ENCODE data around the gene CNMD.

- TF ChIP-seq CTCF (IDR thresholded peaks at IDR 0.05; ENCODE audit: poor library complexity, severe bottlenecking): no peak
- no peak for TF ChIP-seq EP300 (conservative IDR thresholded peaks at IDR 0.05; ENCODE audit: poor library complexity, severe bottlenecking)
- TF ChIP-seq EZH2 (IDR thresholded peaks at IDR 0.05; ENCODE audit: borderline replicate concordance, insufficient read depth, low read length, poor library complexity, severe bottlenecking): no peak
- no peak for TF ChIP-seq RAD21 (conservative IDR thresholded peaks at IDR 0.05)
- TF ChIP-seq, protein P1, sequence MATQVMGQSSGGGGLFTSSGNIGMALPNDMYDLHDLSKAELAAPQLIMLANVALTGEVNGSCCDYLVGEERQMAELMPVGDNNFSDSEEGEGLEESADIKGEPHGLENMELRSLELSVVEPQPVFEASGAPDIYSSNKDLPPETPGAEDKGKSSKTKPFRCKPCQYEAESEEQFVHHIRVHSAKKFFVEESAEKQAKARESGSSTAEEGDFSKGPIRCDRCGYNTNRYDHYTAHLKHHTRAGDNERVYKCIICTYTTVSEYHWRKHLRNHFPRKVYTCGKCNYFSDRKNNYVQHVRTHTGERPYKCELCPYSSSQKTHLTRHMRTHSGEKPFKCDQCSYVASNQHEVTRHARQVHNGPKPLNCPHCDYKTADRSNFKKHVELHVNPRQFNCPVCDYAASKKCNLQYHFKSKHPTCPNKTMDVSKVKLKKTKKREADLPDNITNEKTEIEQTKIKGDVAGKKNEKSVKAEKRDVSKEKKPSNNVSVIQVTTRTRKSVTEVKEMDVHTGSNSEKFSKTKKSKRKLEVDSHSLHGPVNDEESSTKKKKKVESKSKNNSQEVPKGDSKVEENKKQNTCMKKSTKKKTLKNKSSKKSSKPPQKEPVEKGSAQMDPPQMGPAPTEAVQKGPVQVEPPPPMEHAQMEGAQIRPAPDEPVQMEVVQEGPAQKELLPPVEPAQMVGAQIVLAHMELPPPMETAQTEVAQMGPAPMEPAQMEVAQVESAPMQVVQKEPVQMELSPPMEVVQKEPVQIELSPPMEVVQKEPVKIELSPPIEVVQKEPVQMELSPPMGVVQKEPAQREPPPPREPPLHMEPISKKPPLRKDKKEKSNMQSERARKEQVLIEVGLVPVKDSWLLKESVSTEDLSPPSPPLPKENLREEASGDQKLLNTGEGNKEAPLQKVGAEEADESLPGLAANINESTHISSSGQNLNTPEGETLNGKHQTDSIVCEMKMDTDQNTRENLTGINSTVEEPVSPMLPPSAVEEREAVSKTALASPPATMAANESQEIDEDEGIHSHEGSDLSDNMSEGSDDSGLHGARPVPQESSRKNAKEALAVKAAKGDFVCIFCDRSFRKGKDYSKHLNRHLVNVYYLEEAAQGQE (IDR thresholded peaks at IDR 0.05; ENCODE audit: borderline replicate concordance): no peak
- peak; percentile 24 for TF ChIP-seq POLR2AphosphoS5 (IDR thresholded peaks at IDR 0.05)
- no peak for TF ChIP-seq TAF1 (IDR thresholded peaks at IDR 0.05; ENCODE audit: low read depth)
Measured at GRCh38 chr13:52785739-52786138, 46.1 kb upstream of the CNMD start.

All from neural cell (in vitro differentiated cells).